Daoy (cell line): ENCODE data around the gene RAC2. TPM values are rescaled to one million over a fixed set of nuclear protein-coding genes. Genes with fewer than 3 reads are reported as not detected.
A peak's percentile ranks its signal among the peaks of the same experiment; 100 is the strongest.
"Not testable (repeated sequence)": the region's sequence is repeated elsewhere in the genome, so short reads cannot be mapped to it uniquely, and the experiment has no call there.

Experiments used
- DNase-seq: peaks from one replicate; pipeline ENCODE4 v3.0.0-alpha.2; 2015; ENCODE audit warnings: low read depth
- total RNA-seq: library from RNA; depleted of rRNA; stranded (reverse); fragments of >200 nt; shearing (Covaris generic); gene quantifications from 2 replicates; pipeline ENCODE4 v1.2.3, GENCODE V29; 2014

RAC2 gene
- total RNA-seq, 1 experiment from 2014 or later: 59.0 TPM

GRCh38 chr22:37255558-37256006, 11.5 kb upstream of the RAC2 start:
- DNase-seq: no peak

- peak; percentile 51 for DNase-seq
Observed at GRCh38 chr22:37254867-37255233, 10.8 kb upstream of the RAC2 start.

DNA sequence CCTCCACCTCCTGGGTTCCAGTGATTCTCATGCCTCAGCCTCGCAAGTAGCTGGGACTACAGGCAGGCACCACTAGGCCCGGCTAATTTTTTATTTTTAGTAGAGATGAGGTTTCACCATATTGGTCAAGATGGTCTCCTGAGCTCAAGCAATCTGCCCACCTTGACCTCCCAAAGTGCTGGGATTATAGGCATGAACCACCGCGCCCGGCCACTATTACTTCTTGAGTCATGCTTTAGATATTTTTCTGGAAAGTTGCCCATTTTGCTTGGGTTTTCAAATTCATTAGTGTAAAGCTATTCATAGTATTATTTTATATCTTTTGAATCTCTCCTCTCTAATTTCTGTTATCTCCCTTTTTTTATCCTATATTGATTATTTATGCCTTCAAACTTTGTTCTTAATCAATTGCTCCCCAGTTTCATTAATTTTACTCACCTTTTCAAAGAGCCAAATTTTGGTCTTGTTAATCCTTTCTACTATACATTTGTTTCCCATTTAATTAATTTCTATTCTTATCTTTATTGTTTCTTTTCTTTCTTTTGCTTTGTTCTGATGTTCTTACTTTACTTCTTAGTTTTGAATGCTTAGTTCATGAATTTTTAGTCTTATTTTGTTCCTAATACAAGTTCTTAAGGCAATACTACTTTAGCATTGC, 10.3 kb upstream of the RAC2 start:
- peak; percentile 68 for DNase-seq

GRCh38 chr22:37253126-37253660, 9.1 kb upstream of the RAC2 start:
- no peak for DNase-seq

- not testable (repeated sequence) for DNase-seq
Observed at GRCh38 chr22:37251836-37252235, 7.8 kb upstream of the RAC2 start.

GRCh38 chr22:37249986-37250385, 5.9 kb upstream of the RAC2 start:
- no peak for DNase-seq

- DNase-seq: no peak
Observed at GRCh38 chr22:37248251-37248650, 4.2 kb upstream of the RAC2 start.

GRCh38 chr22:37245740-37246139, 1.7 kb upstream of the RAC2 start:
- no peak for DNase-seq

DNA sequence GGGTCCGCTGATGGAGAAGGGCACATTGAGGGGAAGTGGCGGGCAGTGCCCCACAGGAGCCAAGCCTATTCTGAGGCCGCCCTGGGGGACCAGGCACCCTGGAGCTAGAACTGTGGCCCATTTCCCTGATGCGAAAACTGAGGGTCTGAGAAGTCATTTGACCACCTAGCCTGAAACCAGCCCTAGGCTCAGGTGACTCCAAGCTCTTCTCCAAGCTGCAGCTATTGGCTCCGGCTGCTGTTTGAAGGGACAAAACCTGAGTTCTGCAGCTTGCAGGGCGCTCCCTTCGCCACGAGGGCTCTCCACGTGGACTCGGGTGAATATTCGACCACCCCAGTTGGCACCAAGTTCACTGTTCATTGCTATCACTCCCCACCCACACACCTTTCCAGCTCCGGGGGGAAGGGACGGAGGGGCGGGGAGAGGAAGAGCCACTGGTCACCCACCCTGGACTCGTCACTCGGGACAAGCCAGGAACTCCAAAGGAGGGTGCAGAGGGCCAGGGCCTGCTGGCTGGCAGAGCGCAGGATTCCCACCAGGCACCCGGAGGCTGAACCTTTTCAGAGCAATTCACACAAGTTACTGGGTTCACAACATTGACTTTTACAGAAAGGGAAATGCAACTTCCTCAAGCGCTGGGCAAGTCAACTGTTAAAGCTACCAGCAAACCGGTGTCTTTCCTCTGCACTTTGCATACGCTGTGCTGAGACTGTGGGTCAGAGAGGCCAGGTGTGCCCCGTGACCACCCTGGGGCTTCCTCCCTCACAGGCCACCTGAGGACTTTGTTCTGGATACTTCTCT, 1.1 kb upstream of the RAC2 start:
- DNase-seq: no peak

- no peak for DNase-seq
Observed at GRCh38 chr22:37243402-37244113, 511 bp downstream of the RAC2 start.

- DNase-seq: peak; percentile 81
Observed at GRCh38 chr22:37242395-37242918, 1.6 kb downstream of the RAC2 start.

- DNase-seq: no peak
Observed at GRCh38 chr22:37241351-37242142, 2.5 kb downstream of the RAC2 start.

DNA sequence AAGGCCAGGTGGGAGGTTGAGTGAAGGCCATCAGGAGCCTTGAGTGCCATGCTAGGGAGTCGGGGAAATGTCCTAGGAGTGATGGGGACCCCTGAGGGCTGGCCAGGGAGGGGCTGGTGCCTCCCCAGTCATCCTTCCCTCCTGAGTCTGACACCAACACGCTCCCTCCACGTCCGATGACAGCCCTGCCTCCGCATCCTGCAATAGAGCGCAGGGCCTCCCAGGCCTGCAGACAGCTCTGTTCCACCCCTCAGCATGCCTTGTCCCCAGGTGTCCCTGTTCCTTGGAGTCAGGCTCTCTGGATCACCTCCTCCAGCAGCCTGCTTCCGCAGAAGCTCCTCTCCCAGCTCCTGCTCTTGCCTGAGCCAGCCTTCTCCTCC, 3.1 kb downstream of the RAC2 start:
- no peak for DNase-seq

GRCh38 chr22:37240240-37240940, 3.7 kb downstream of the RAC2 start:
- no peak for DNase-seq

DNA sequence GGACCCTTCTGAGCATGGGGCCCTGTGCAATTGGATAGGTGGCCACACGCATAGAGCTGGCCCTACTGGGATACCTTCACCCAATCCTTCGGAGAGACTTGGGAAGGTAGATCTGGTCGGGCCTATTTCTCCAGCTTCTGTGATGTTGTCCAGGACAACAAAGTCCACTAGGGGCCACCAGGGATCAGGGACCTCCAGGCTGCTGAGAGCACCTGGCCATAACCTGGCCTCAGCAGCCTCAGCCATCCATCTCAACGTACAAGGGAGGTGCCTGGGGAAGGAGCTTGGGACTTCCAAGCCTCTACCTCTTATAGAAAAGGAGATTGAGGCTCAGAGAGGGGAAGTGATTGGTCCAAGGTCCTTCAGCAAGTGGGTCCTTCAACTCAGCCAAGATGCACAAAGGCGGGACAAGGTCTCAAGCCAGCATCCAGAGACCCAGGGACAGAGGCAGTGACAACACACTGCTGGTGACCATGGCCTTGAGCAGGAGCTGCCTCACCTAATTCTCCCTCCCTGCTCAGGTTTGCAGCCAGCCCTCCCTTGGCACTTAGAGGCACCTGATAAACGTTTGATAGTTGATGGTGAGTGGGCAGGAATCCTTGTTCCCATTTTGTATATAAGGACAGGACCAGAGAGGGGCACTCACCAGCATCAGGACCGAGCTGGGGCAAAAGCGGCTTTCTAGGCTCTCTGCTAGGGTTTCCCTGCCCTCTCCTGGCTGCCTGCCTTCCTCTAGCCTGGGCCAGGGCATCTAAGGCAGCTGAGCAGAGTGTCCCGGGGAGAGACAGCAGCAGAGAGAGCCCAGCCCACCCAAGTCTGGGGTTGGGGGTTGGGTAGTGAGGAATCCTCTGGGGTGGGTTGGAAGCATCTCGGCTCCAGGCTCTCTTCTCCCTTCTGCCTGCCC, 4.5 kb downstream of the RAC2 start:
- DNase-seq: no peak

- peak; percentile 37 for DNase-seq
Observed at GRCh38 chr22:37237371-37238268, 6.4 kb downstream of the RAC2 start.

GRCh38 chr22:37235897-37236607, 8.0 kb downstream of the RAC2 start:
- no peak for DNase-seq
